ENCODE results near the gene CACNA2D3. TPM values are rescaled to one million over a fixed set of nuclear protein-coding genes. Genes with fewer than 3 reads are reported as not detected.
A peak's percentile ranks its signal among the peaks of the same experiment; 100 is the strongest.

Gene CACNA2D3
- total RNA-seq, 4 donors from 2014 or later = 0.55 to 3.4 (median 1.6) TPM

GRCh38 chr3:54889731-54890130 is 767.4 kb downstream of the CACNA2D3 start:
- intact Hi-C loops (cut with DNase I; ENCODE audit: low total_unique reads) = no loop called here
- 74 to 75% methylated on average over 1 to 3 of the region's 3 CpGs for WGBS, 2 donors (ENCODE audit: low coverage in 1 of 2)
- Histone ChIP-seq H3K27ac (peak overlapping the region in 1 of 4 donors; percentile 35), H3K4me3 (no peak overlapping the region), H3K4me1 (peaks cover 5 to 20% (median 16%) of the 10 kb centered on the region in 4 donors), H3K27me3 (no peaks in the 10 kb centered on the region), H3K36me3 (no peaks in the 10 kb centered on the region), H3K9me3 (no peaks in the 10 kb centered on the region)
- DNase-seq = no peak
- TF ChIP-seq POLR2A (IDR thresholded peaks at IDR 0.05) = no peak
- TF ChIP-seq, protein P1, sequence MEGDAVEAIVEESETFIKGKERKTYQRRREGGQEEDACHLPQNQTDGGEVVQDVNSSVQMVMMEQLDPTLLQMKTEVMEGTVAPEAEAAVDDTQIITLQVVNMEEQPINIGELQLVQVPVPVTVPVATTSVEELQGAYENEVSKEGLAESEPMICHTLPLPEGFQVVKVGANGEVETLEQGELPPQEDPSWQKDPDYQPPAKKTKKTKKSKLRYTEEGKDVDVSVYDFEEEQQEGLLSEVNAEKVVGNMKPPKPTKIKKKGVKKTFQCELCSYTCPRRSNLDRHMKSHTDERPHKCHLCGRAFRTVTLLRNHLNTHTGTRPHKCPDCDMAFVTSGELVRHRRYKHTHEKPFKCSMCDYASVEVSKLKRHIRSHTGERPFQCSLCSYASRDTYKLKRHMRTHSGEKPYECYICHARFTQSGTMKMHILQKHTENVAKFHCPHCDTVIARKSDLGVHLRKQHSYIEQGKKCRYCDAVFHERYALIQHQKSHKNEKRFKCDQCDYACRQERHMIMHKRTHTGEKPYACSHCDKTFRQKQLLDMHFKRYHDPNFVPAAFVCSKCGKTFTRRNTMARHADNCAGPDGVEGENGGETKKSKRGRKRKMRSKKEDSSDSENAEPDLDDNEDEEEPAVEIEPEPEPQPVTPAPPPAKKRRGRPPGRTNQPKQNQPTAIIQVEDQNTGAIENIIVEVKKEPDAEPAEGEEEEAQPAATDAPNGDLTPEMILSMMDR (IDR thresholded peaks at IDR 0.05) = no peak
- TF ChIP-seq EP300 (IDR thresholded peaks at IDR 0.05; ENCODE audit: low read depth) = no peak
- in situ Hi-C loops (cut with MboI; ENCODE audit: low pct_ligation_motif_present in 1 of 4, low pct_unique_long_range_greater_than_20kb in 1 of 4, low sequenced_read_pairs in 3 of 4) = no loop called here

- TF ChIP-seq, protein P1 (IDR thresholded peaks at IDR 0.05) = peak; percentile 30 to 65 (median 52)
- TF ChIP-seq POLR2A (IDR thresholded peaks at IDR 0.05) (no peak), POLR2AphosphoS5 (IDR thresholded peaks at IDR 0.05) (peak; percentile 37 to 74 (median 58)), EP300 (IDR thresholded peaks at IDR 0.05; ENCODE audit: low read depth) (peak; percentile 50)
- in situ Hi-C loops (cut with MboI; ENCODE audit: low pct_ligation_motif_present in 1 of 4, low pct_unique_long_range_greater_than_20kb in 1 of 4, low sequenced_read_pairs in 3 of 4) = no loop called here
- H3K27me3 ChIP-seq = no peaks in the 10 kb centered on the region
- no peaks in the 10 kb centered on the region for H3K9me3 ChIP-seq
- H3K36me3 ChIP-seq = no peaks in the 10 kb centered on the region
- 12 to 21% methylated on average over 4 to 5 of the region's 5 CpGs for WGBS, 2 donors (ENCODE audit: low coverage in 1 of 2)
- DNase-seq = peak; percentile 81
- H3K4me3 ChIP-seq = no peak overlapping the region
- H3K4me1 ChIP-seq = peaks cover 5 to 20% (median 16%) of the 10 kb centered on the region in 4 donors
- peak overlapping the region; percentile 75 to 81 (median 80) for H3K27ac ChIP-seq
- intact Hi-C loops (cut with DNase I; ENCODE audit: low total_unique reads) = no loop called here
These were observed 769.2 kb downstream of the CACNA2D3 start for GRCh38 chr3:54891540-54891897.

- intact Hi-C loops (cut with DNase I; ENCODE audit: low total_unique reads) (no loop called here), in situ Hi-C loops (cut with MboI; ENCODE audit: low pct_ligation_motif_present in 1 of 4, low pct_unique_long_range_greater_than_20kb in 1 of 4, low sequenced_read_pairs in 3 of 4) (no loop called here)
- H3K36me3 ChIP-seq = no peaks in the 10 kb centered on the region
- peaks cover 5 to 20% (median 16%) of the 10 kb centered on the region in 4 donors for H3K4me1 ChIP-seq
- H3K4me3 ChIP-seq = no peak overlapping the region
- TF ChIP-seq, protein P1 (IDR thresholded peaks at IDR 0.05) = no peak
- TF ChIP-seq POLR2A (IDR thresholded peaks at IDR 0.05) (no peak), POLR2AphosphoS5 (IDR thresholded peaks at IDR 0.05) (no peak), EP300 (IDR thresholded peaks at IDR 0.05; ENCODE audit: low read depth) (no peak)
- H3K9me3 ChIP-seq = no peaks in the 10 kb centered on the region
- no peak for DNase-seq
- 60 to 89% methylated on average over 1 to 2 of the region's 2 CpGs for WGBS, 2 donors (ENCODE audit: low coverage in 1 of 2)
- H3K27ac ChIP-seq = peak overlapping the region; percentile 70 to 81 (median 76)
- H3K27me3 ChIP-seq = no peaks in the 10 kb centered on the region
These were observed 769.8 kb downstream of the CACNA2D3 start for GRCh38 chr3:54892168-54892567.

GRCh38 chr3:54895613-54896012 is 773.3 kb downstream of the CACNA2D3 start:
- WGBS, 2 donors (ENCODE audit: low coverage in 1 of 2) = 92 to 93% methylated on average over 3 to 4 of the region's 4 CpGs
- TF ChIP-seq EP300 (IDR thresholded peaks at IDR 0.05; ENCODE audit: low read depth) = no peak
- TF ChIP-seq, protein P1 (IDR thresholded peaks at IDR 0.05) = no peak
- TF ChIP-seq POLR2A (IDR thresholded peaks at IDR 0.05) = no peak
- TF ChIP-seq POLR2AphosphoS5 (IDR thresholded peaks at IDR 0.05) = no peak
- no peak overlapping the region for H3K27ac ChIP-seq
- H3K4me1 ChIP-seq = peaks cover 3 to 20% (median 16%) of the 10 kb centered on the region in 4 donors
- intact Hi-C loops (cut with DNase I; ENCODE audit: low total_unique reads) = no loop called here
- no peaks in the 10 kb centered on the region for H3K36me3 ChIP-seq
- H3K9me3 ChIP-seq = no peaks in the 10 kb centered on the region
- in situ Hi-C loops (cut with MboI; ENCODE audit: low pct_ligation_motif_present in 1 of 4, low pct_unique_long_range_greater_than_20kb in 1 of 4, low sequenced_read_pairs in 3 of 4) = no loop called here
- DNase-seq = no peak
- no peaks in the 10 kb centered on the region for H3K27me3 ChIP-seq
- no peak overlapping the region for H3K4me3 ChIP-seq

Data from transverse colon (tissue), 4 donors.